Gastrocnemius medialis (tissue), 4 donors: ENCODE data around the gene RNF4. TPM values are rescaled to one million over a fixed set of nuclear protein-coding genes. Genes with fewer than 3 reads are reported as not detected.

Experiments used
- ATAC-seq, 2 donors: fragments of 150-250 bp; one replicate each; pipeline ENCODE4 v1.9.1; 2016
- DNase-seq, 2 donors: peaks; one replicate each; pipeline ENCODE4 v3.0.0-alpha.2; 2019
- H3K27ac ChIP-seq, 4 donors: fragments of 200-600 bp; sonication (generic); 1 replicate in 1 of 4; 2 replicates in 3 of 4; pipeline ENCODE4 v1.5.1; 2016 to 2018; ENCODE audit warnings: mild to moderate bottlenecking in 2 of 4, moderate library complexity in 1 of 4
- H3K27me3 ChIP-seq, 3 donors: fragments of 200-600 bp; sonication (generic) in 2 of 3; 1 replicate in 1 of 3; 2 replicates in 2 of 3; pipeline versions ENCODE4 v1.5.1 to v1.6.0; 2016 to 2019; ENCODE audit warnings: mild to moderate bottlenecking in 1 of 3, moderate library complexity in 1 of 3
- H3K36me3 ChIP-seq, 2 donors: fragments of 200-600 bp; sonication (generic) in 1 of 2; one replicate each; pipeline ENCODE4 v1.5.1; 2017 to 2018
- H3K4me1 ChIP-seq, 2 donors: fragments of 200-600 bp; sonication (generic) in 1 of 2; one replicate each; pipeline ENCODE4 v1.5.1; 2016 to 2017; ENCODE audit warnings: mild to moderate bottlenecking in 2 of 2
- H3K4me3 ChIP-seq, 4 donors: fragments of 200-600 bp; sonication (generic) in 3 of 4; 1 replicate in 1 of 4; 2 replicates in 3 of 4; pipeline ENCODE4 v1.5.1; 2016 to 2019; ENCODE audit warnings: mild to moderate bottlenecking in 2 of 4
- H3K9me3 ChIP-seq, 3 donors: fragments of 200-600 bp; sonication (generic) in 2 of 3; 1 replicate in 1 of 3; 2 replicates in 2 of 3; pipeline ENCODE4 v1.5.1; 2016 to 2019
- CTCF ChIP-seq, 5 experiments: fragments of 450-650 bp in 3 of 5; fragments of 200-600 bp in 2 of 5; sonication (generic) in 2 of 5; IDR thresholded peaks in 4 of 5; conservative IDR thresholded peaks in 1 of 5; 1 replicate in 4 of 5; 2 replicates in 1 of 5; pipeline ENCODE4 v1.5.1; 2016 to 2019; ENCODE audit warnings: antibody characterized with exemption in 5 of 5, mild to moderate bottlenecking in 3 of 5, moderate library complexity in 3 of 5
- POLR2A ChIP-seq, 2 donors: fragments of 450-650 bp; IDR thresholded peaks; one replicate each; pipeline ENCODE4 v1.6.1; 2017; ENCODE audit warnings: antibody characterized with exemption in 2 of 2, mild to moderate bottlenecking in 2 of 2, moderate library complexity in 2 of 2
- in situ Hi-C, 4 donors: fragments of 200-750 bp; cut with MboI; loops; one replicate each; pipeline versions ENCODE4 v1.15.0 to v1.8.0; 2017; ENCODE audit warnings: low sequenced_read_pairs in 4 of 4
- intact Hi-C: fragments of 100-400 bp; cut with DNase I; formaldehyde crosslinking; loops from one replicate; pipeline ENCODE4 v1.15.1; 2023; ENCODE audit warnings: low total_unique reads
- total RNA-seq, 4 donors: library from RNA; depleted of rRNA; stranded (reverse); fragments of >200 nt; gene quantifications; one replicate each; pipeline versions ENCODE4 v1.1.0 to v1.2.3, GENCODE V29; 2016

Gene RNF4
- total RNA-seq, 4 donors from 2014 or later = 21.7 to 48.7 (median 34.7) TPM

- ATAC-seq (no peak), DNase-seq (no peak)
- Histone ChIP-seq H3K9me3 (no peaks in the 10 kb centered on the region), H3K4me1 (no peaks in the 10 kb centered on the region), H3K27ac (no peak overlapping the region), H3K27me3 (no peaks in the 10 kb centered on the region), H3K36me3 (no peaks in the 10 kb centered on the region), H3K4me3 (no peak overlapping the region)
- in situ Hi-C loops (loop anchor here in 2 of 4 donors (10.0 kb wide), 2 partner anchors 220 to 230 kb away; no protein-coding TSS in a partner anchor), intact Hi-C loops (no loop called here)
- TF ChIP-seq POLR2A (IDR thresholded peaks at IDR 0.05) (no peak), CTCF (IDR thresholded peaks at IDR 0.05 in 4 of 5, conservative IDR thresholded peaks at IDR 0.05 in 1 of 5) (no peak)
Measured at GRCh38 chr4:2445130-2445529, 23.8 kb upstream of the RNF4 start.

- TF ChIP-seq CTCF (IDR thresholded peaks at IDR 0.05 in 4 of 5, conservative IDR thresholded peaks at IDR 0.05 in 1 of 5) = no peak
- TF ChIP-seq POLR2A (IDR thresholded peaks at IDR 0.05) = no peak
- no peak for DNase-seq
- H3K36me3 ChIP-seq = no peaks in the 10 kb centered on the region
- in situ Hi-C loops (loop anchor here in 2 of 4 donors (10.0 kb wide), 2 partner anchors 221 to 231 kb away; no protein-coding TSS in a partner anchor), intact Hi-C loops (no loop called here)
- no peaks in the 10 kb centered on the region for H3K27me3 ChIP-seq
- H3K9me3 ChIP-seq = no peaks in the 10 kb centered on the region
- no peaks in the 10 kb centered on the region for H3K4me1 ChIP-seq
- no peak overlapping the region for H3K4me3 ChIP-seq
- no peak for ATAC-seq
- no peak overlapping the region for H3K27ac ChIP-seq
Measured at GRCh38 chr4:2445571-2445970, 23.3 kb upstream of the RNF4 start.

GRCh38 chr4:2446656-2447564, 22.0 kb upstream of the RNF4 start:
- in situ Hi-C loops = loop anchor here in 2 of 4 donors (10.0 kb wide), 2 partner anchors 222 to 232 kb away; no protein-coding TSS in a partner anchor
- Histone ChIP-seq H3K27me3 (no peaks in the 10 kb centered on the region), H3K4me3 (no peak overlapping the region), H3K4me1 (no peaks in the 10 kb centered on the region), H3K9me3 (no peaks in the 10 kb centered on the region), H3K36me3 (no peaks in the 10 kb centered on the region), H3K27ac (no peak overlapping the region)
- TF ChIP-seq POLR2A (IDR thresholded peaks at IDR 0.05) (no peak), CTCF (IDR thresholded peaks at IDR 0.05 in 4 of 5, conservative IDR thresholded peaks at IDR 0.05 in 1 of 5) (no peak)
- intact Hi-C loops = no loop called here
- ATAC-seq (no peak), DNase-seq (no peak)

- Histone ChIP-seq H3K4me1 (no peaks in the 10 kb centered on the region), H3K36me3 (no peaks in the 10 kb centered on the region), H3K27ac (no peak overlapping the region), H3K4me3 (no peak overlapping the region), H3K9me3 (no peaks in the 10 kb centered on the region), H3K27me3 (no peaks in the 10 kb centered on the region)
- no peak for ATAC-seq
- intact Hi-C loops (no loop called here), in situ Hi-C loops (loop anchor here in 2 of 4 donors (10.0 kb wide), 2 partner anchors 224 to 234 kb away; no protein-coding TSS in a partner anchor)
- TF ChIP-seq POLR2A (IDR thresholded peaks at IDR 0.05) (no peak), CTCF (IDR thresholded peaks at IDR 0.05 in 4 of 5, conservative IDR thresholded peaks at IDR 0.05 in 1 of 5) (no peak)
- DNase-seq = no peak
Measured at GRCh38 chr4:2448589-2448988, 20.3 kb upstream of the RNF4 start.
